ENCODE data around the gene DHDDS. TPM values are rescaled to one million over a fixed set of nuclear protein-coding genes. Genes with fewer than 3 reads are reported as not detected.

Gene DHDDS
- total RNA-seq, 1 experiment from 2014 or later, result 41.4 TPM

DNA sequence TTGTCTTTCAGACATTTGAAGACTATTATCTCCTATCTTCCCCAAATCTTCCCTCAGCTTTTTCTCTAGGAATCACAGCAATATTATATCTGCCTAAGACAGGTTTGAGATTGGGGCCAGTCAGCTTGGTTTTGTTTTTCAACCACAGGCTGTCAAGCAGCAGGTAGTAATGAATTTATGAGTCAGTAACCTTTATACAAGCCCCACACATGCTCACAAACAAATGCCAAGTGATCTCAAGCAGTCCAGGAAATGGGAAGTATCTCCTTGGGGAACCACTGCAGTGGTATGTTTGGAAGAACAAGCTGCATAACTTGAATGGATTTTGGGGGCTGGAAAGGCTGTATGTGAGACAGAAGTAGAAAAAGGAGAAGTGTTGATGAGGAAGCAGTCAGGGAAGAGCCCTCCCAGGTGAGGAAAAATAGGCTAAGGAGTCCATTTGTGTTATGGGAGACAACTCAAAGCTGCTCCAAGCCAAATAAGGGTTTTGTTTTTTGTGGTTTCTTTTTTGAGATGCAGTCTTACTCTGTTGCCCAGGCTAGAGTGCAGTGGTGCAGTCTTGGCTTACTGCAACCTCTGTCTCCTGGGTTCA is 2.1 kb downstream of the DHDDS start:
- Histone ChIP-seq H3K4me1 (replicated peaks; ENCODE audit: insufficient read depth) (peaks cover 12% of the 10 kb centered on the region), H3K9me2 (ENCODE audit: insufficient read depth) (no peaks in the 10 kb centered on the region), H3F3A (ENCODE audit: insufficient read depth, low read depth) (peaks cover 7% of the 10 kb centered on the region; the same call in 1 of the 2 replicates), H2AFZ (no peak overlapping the region), H3K9me3 (ENCODE audit: insufficient read depth, low read depth) (no peaks in the 10 kb centered on the region), H3K36me3 (ENCODE audit: low read depth) (no peaks in the 10 kb centered on the region), H4K20me1 (ENCODE audit: insufficient read depth) (no peaks in the 10 kb centered on the region), H3K4me2 (no peak overlapping the region), H3K27me3 (ENCODE audit: insufficient read depth, low read depth) (no peaks in the 10 kb centered on the region), H3K4me3 (no peak overlapping the region), H3K27ac (no peak overlapping the region), H3K79me2 (ENCODE audit: low read depth) (peaks cover 13% of the 10 kb centered on the region; the same call in 1 of the 2 replicates)
- ChIA-PET CTCF (interaction anchor here (1.0 kb wide), 1 partner anchor 17 kb away, joined by 3 read pairs; no protein-coding TSS in a partner anchor), POLR2A (ENCODE audit: unreplicated experiment) (no interaction called here)
- intact Hi-C loops (cut with micrococcal nuclease; ENCODE audit: unreplicated experiment), result no loop called here
- BruUV-seq (replicated peaks), result no TSS peak
- no peak for DNase-seq
- TF ChIP-seq, protein P1, sequence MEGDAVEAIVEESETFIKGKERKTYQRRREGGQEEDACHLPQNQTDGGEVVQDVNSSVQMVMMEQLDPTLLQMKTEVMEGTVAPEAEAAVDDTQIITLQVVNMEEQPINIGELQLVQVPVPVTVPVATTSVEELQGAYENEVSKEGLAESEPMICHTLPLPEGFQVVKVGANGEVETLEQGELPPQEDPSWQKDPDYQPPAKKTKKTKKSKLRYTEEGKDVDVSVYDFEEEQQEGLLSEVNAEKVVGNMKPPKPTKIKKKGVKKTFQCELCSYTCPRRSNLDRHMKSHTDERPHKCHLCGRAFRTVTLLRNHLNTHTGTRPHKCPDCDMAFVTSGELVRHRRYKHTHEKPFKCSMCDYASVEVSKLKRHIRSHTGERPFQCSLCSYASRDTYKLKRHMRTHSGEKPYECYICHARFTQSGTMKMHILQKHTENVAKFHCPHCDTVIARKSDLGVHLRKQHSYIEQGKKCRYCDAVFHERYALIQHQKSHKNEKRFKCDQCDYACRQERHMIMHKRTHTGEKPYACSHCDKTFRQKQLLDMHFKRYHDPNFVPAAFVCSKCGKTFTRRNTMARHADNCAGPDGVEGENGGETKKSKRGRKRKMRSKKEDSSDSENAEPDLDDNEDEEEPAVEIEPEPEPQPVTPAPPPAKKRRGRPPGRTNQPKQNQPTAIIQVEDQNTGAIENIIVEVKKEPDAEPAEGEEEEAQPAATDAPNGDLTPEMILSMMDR (conservative IDR thresholded peaks at IDR 0.05), result no peak
- no peak for TF ChIP-seq EZH2 (IDR thresholded peaks at IDR 0.05; ENCODE audit: low read depth)

DNA sequence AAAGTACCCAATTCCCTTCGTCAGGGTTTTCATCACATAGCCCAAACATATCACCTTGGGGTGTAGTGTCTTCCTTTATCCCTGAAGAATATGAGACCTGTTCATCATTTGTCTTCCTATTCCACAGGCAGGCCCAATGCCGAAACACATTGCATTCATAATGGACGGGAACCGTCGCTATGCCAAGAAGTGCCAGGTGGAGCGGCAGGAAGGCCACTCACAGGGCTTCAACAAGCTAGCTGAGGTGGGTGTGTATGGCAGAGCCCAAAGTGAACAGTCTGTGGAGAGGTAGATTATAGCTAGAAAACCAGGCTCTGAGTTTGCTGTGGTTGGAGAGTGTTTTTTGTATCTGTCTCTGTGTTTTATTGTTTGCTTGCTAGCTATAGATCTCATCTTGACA is 5.9 kb downstream of the DHDDS start:
- Histone ChIP-seq H3K4me3 (no peak overlapping the region), H4K20me1 (ENCODE audit: insufficient read depth) (no peaks in the 10 kb centered on the region), H3K27ac (no peak overlapping the region), H3K9me2 (ENCODE audit: insufficient read depth) (no peaks in the 10 kb centered on the region), H3K9me3 (ENCODE audit: insufficient read depth, low read depth) (no peaks in the 10 kb centered on the region), H3K36me3 (ENCODE audit: low read depth) (no peaks in the 10 kb centered on the region), H3K79me2 (ENCODE audit: low read depth) (peaks cover 8% of the 10 kb centered on the region; the same call in 1 of the 2 replicates), H3F3A (ENCODE audit: insufficient read depth, low read depth) (no peaks in the 10 kb centered on the region), H3K4me2 (no peak overlapping the region), H2AFZ (no peak overlapping the region), H3K4me1 (replicated peaks; ENCODE audit: insufficient read depth) (peaks cover 4% of the 10 kb centered on the region), H3K27me3 (ENCODE audit: insufficient read depth, low read depth) (no peaks in the 10 kb centered on the region)
- ChIA-PET CTCF (interaction anchor here (0.6 kb wide), 1 partner anchor 79 kb away, joined by 3 read pairs; no protein-coding TSS in a partner anchor), POLR2A (ENCODE audit: unreplicated experiment) (no interaction called here)
- intact Hi-C loops (cut with micrococcal nuclease; ENCODE audit: unreplicated experiment), result no loop called here
- TF ChIP-seq, protein P1 (conservative IDR thresholded peaks at IDR 0.05), result no peak
- no peak for TF ChIP-seq EZH2 (IDR thresholded peaks at IDR 0.05; ENCODE audit: low read depth)
- BruUV-seq (replicated peaks), result no TSS peak
- DNase-seq, result no peak

DNA sequence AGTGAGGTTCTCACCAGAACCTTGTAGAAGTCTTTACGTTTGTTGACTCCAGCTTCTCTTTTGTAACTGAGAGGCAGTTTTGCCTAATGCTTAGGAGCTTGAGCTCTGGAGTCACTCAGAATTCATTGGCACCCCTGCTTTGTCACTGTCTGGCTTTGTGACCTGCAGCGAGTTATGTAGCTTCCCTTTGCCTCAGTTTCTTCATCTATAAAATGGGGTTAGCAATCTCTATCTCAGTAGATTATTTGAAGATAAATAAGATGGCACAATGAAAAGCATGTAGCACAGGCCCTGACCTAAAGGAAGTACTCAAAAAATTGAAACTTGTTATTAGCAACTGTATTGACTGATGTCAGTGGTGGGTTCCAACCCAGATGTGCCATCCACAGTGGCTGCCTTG is 8.1 kb downstream of the DHDDS start:
- DNase-seq, result no peak
- POLR2A ChIA-PET (ENCODE audit: unreplicated experiment), result no interaction called here
- no TSS peak for BruUV-seq (replicated peaks)
- H3K4me1 ChIP-seq (replicated peaks; ENCODE audit: insufficient read depth), result no peaks in the 10 kb centered on the region
- no peaks in the 10 kb centered on the region for H3K79me2 ChIP-seq (ENCODE audit: low read depth)
- intact Hi-C loops (cut with micrococcal nuclease; ENCODE audit: unreplicated experiment), result no loop called here
- TF ChIP-seq, protein P1 (conservative IDR thresholded peaks at IDR 0.05), result no peak
- no peak for TF ChIP-seq EZH2 (IDR thresholded peaks at IDR 0.05; ENCODE audit: low read depth)
- H3K36me3 ChIP-seq (ENCODE audit: low read depth), result no peaks in the 10 kb centered on the region
- no peak overlapping the region for H3K4me3 ChIP-seq
- no peak overlapping the region for H2AFZ ChIP-seq
- no peaks in the 10 kb centered on the region for H3F3A ChIP-seq (ENCODE audit: insufficient read depth, low read depth)
- H3K4me2 ChIP-seq, result no peak overlapping the region
- CTCF ChIA-PET, result no interaction called here
- no peaks in the 10 kb centered on the region for H3K9me2 ChIP-seq (ENCODE audit: insufficient read depth)
- no peaks in the 10 kb centered on the region for H4K20me1 ChIP-seq (ENCODE audit: insufficient read depth)
- no peaks in the 10 kb centered on the region for H3K27me3 ChIP-seq (ENCODE audit: insufficient read depth, low read depth)
- no peaks in the 10 kb centered on the region for H3K9me3 ChIP-seq (ENCODE audit: insufficient read depth, low read depth)
- no peak overlapping the region for H3K27ac ChIP-seq
